ENCODE results near the gene RAPGEF4. TPM values are rescaled to one million over a fixed set of nuclear protein-coding genes. Genes with fewer than 3 reads are reported as not detected.

RAPGEF4 gene
- total and polyA plus RNA-seq, 12 donors: 1.2 to 11.2 (median 7.9) TPM

DNA sequence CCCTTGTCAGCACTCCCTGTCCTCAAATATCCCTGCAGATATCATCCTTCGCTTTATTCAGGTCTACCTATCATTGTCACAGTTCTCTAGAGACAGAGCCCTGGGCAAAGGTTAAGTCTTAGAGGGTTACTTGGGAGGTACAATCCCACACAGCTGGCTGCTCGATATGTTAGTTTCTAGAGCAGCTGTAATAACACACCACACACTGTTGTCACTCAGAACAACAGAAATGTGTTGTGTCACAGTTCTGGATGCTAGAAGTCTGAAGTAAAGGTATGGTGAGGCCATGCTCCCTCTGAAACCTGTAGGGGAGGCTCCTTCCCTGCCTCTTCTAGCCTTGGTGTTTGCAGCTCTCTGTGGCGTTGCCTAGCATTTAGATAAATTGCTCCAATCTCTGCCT lies 9.9 kb upstream of the RAPGEF4 start:
- H3K4me1 ChIP-seq: no peaks in the 10 kb centered on the region
- WGBS, 2 donors: 74 to 75% methylated on average over 3 of the region's 3 CpGs
- TF ChIP-seq, protein P1, sequence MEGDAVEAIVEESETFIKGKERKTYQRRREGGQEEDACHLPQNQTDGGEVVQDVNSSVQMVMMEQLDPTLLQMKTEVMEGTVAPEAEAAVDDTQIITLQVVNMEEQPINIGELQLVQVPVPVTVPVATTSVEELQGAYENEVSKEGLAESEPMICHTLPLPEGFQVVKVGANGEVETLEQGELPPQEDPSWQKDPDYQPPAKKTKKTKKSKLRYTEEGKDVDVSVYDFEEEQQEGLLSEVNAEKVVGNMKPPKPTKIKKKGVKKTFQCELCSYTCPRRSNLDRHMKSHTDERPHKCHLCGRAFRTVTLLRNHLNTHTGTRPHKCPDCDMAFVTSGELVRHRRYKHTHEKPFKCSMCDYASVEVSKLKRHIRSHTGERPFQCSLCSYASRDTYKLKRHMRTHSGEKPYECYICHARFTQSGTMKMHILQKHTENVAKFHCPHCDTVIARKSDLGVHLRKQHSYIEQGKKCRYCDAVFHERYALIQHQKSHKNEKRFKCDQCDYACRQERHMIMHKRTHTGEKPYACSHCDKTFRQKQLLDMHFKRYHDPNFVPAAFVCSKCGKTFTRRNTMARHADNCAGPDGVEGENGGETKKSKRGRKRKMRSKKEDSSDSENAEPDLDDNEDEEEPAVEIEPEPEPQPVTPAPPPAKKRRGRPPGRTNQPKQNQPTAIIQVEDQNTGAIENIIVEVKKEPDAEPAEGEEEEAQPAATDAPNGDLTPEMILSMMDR (IDR thresholded peaks at IDR 0.05): no peak
- no peaks in the 10 kb centered on the region for H3K36me3 ChIP-seq
- no peak overlapping the region for H3K27ac ChIP-seq
- no peak for DNase-seq
- H3K27me3 ChIP-seq: peaks cover 0 to 11% (median 0%) of the 10 kb centered on the region in 7 donors
- H3K9me3 ChIP-seq: no peaks in the 10 kb centered on the region
- intact Hi-C loops (cut with DNase I): no loop called here
- no peak overlapping the region for H3K4me3 ChIP-seq
- ATAC-seq: no peak

DNA sequence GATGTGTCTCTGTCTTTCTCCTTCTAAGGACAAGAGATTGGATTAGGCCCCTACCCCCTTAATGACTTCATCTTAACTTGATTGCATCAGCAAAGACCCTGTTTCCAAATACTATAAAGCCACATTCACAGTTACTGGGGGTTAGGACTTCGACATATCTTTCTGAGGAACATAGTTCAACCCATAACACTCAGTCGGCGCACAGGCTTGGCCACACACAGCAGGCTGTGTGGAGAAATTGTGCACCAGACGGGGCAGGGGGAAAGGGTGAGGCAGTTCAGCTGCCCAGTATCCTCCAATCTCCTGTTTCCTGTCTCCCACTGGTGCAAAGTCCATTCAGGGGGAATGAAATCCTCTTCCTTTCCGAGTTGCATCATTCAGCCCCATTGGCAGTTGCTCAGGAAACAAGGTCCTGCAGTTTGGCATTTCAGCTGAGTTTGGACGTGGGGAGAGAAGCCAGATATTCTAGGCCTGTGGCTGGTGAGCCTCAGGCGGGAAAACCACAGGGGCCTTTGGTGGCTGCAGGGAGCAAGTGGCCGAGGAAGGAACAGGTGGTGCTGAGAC lies 9.4 kb upstream of the RAPGEF4 start:
- H3K27me3 ChIP-seq: peaks cover 0 to 11% (median 0%) of the 10 kb centered on the region in 7 donors
- no peak for DNase-seq
- ATAC-seq: peak in 1 of 8 donors; percentile 37
- no peaks in the 10 kb centered on the region for H3K9me3 ChIP-seq
- 76 to 77% methylated on average over 8 of the region's 8 CpGs for WGBS, 2 donors
- no peak overlapping the region for H3K27ac ChIP-seq
- no peaks in the 10 kb centered on the region for H3K4me1 ChIP-seq
- TF ChIP-seq, protein P1 (IDR thresholded peaks at IDR 0.05): no peak
- no peaks in the 10 kb centered on the region for H3K36me3 ChIP-seq
- intact Hi-C loops (cut with DNase I): no loop called here
- H3K4me3 ChIP-seq: no peak overlapping the region

DNA sequence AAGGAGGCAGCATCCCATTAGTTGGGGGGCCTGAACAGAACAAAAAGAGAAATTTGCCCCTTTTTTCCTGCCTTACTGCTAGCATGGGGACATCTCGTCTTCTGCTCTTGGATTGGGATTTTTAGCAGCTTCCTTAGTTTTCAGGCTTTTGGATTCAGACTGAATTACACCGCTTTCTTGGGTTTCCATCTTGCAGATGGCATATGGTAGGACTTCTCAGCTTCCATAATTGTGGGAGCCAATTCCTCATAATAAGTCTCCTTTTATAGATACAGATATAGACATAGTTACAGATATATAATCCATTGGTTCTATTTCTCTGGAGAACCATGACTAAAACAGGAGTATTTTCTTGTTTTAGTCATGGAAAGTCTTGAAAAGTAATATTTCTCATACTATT lies 5.2 kb upstream of the RAPGEF4 start:
- H3K4me3 ChIP-seq: no peak overlapping the region
- TF ChIP-seq, protein P1 (IDR thresholded peaks at IDR 0.05): no peak
- no peaks in the 10 kb centered on the region for H3K9me3 ChIP-seq
- ATAC-seq (no peak), DNase-seq (no peak)
- WGBS, 2 donors: 98 to 100% methylated on average over 2 of the region's 2 CpGs
- intact Hi-C loops (cut with DNase I): no loop called here
- H3K36me3 ChIP-seq: no peaks in the 10 kb centered on the region
- peaks cover 0 to 25% (median 12%) of the 10 kb centered on the region in 7 donors for H3K27me3 ChIP-seq
- peaks cover 0 to 9% (median 0%) of the 10 kb centered on the region in 9 donors for H3K4me1 ChIP-seq
- H3K27ac ChIP-seq: no peak overlapping the region

DNA sequence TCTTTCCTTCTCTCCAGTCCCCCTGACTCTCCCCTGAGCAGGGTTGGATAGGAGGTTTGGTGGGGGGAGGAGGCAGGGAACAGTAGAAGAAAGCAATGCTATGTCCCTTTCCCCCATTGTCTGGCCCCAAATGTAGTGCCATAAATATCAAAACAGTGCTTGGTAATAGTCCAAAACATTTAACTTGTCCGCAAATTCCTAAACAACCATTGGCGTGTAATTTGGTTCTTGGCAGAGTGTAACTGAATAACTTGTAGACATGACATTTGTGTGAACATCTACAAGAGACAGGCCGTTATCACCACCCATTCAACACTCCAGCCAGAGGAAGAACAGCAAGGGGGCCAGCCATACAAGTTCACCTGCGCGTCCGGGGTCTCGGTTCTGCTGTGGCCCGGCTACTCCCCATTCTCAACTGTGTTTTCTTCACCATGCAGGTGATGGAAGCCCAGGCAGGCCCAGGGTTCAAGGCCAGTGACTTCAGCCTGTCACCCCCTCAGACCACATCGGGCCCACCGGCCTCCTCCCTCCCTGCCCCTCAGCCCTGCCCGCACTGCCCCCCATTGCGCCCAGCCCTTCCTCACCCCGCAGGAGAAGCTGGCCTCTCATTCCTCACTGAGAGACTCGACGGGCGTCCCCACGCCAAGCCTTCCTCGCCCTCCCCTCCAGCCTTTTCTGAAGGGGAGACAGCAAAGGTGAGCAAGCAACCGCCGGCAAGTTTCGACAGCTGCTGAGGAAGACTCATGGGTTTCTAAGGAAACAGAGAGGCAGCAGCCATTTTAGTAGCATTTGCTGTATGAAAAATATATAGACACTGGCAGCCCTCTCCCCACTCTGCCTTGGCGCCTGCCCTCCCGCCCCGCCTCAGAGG lies 699 bp upstream of the RAPGEF4 start:
- peak overlapping the region in 9 of 10 donors; percentile 44 to 58 (median 53) for H3K4me3 ChIP-seq
- TF ChIP-seq, protein P1 (IDR thresholded peaks at IDR 0.05): no peak
- H3K4me1 ChIP-seq: peaks cover 0 to 12% (median 4%) of the 10 kb centered on the region in 9 donors
- 13 to 28% methylated on average over 24 of the region's 24 CpGs for WGBS, 2 donors
- H3K27ac ChIP-seq: no peak overlapping the region
- H3K27me3 ChIP-seq: peaks cover 0 to 66% (median 32%) of the 10 kb centered on the region in 7 donors
- no peaks in the 10 kb centered on the region for H3K36me3 ChIP-seq
- no peaks in the 10 kb centered on the region for H3K9me3 ChIP-seq
- DNase-seq: no peak
- intact Hi-C loops (cut with DNase I): no loop called here
- peak in 6 of 8 donors; percentile 14 to 77 (median 61) for ATAC-seq
